GM23338 (cell line): ENCODE results near the gene HCRTR2. TPM values are rescaled to one million over a fixed set of nuclear protein-coding genes. Genes with fewer than 3 reads are reported as not detected.

Experiments used
- ATAC-seq: fragments of 200-7000 bp; cut with Tn5 transposase; 3 replicates; pipeline ENCODE4 v1.9.1; 2020
- DNase-seq: peaks from one replicate; pipeline ENCODE4 v3.0.0-alpha.2; 2015; ENCODE audit warnings: low spot score
- H2AFZ ChIP-seq: fragments of 200-600 bp; sonication (generic); 2 replicates; pipeline ENCODE4 v1.8.0; 2016; ENCODE audit warnings: antibody characterized with exemption, mild to moderate bottlenecking, moderate library complexity
- H3F3A ChIP-seq: fragments of 200-600 bp; sonication (generic); replicated peaks from 2 replicates; pipeline ENCODE4 v1.8.0; 2017; ENCODE audit warnings: antibody characterized with exemption, mixed run types, low read depth
- H3K27ac ChIP-seq: fragments of 200-600 bp; sonication (generic); 2 replicates; pipeline ENCODE4 v1.6.1; 2016; ENCODE audit warnings: low read depth
- H3K27me3 ChIP-seq: fragments of 200-600 bp; sonication (generic); 2 replicates; pipeline ENCODE4 v1.8.0; 2016; ENCODE audit warnings: mild to moderate bottlenecking, mixed run types, moderate library complexity; ENCODE audit not compliant: insufficient read depth
- H3K36me3 ChIP-seq: fragments of 200-600 bp; sonication (generic); 2 replicates; pipeline ENCODE4 v1.8.0; 2016; ENCODE audit warnings: mild to moderate bottlenecking; ENCODE audit not compliant: insufficient read depth
- H3K4me1 ChIP-seq: fragments of 200-600 bp; sonication (generic); 2 replicates; pipeline ENCODE4 v1.8.0; 2016; ENCODE audit warnings: mild to moderate bottlenecking, moderate library complexity; ENCODE audit not compliant: insufficient read depth
- H3K4me2 ChIP-seq: fragments of 200-600 bp; sonication (generic); 2 replicates; pipeline ENCODE4 v1.7.1; 2017; ENCODE audit warnings: mixed run types
- H3K4me3 ChIP-seq: fragments of 200-600 bp; sonication (generic); 2 replicates; pipeline ENCODE4 v1.6.1; 2016; ENCODE audit warnings: mixed run types
- H3K79me2 ChIP-seq: fragments of 200-600 bp; sonication (generic); replicated peaks from 2 replicates; pipeline ENCODE4 v1.8.0; 2017; ENCODE audit warnings: mild to moderate bottlenecking; ENCODE audit not compliant: insufficient read depth
- H3K9me2 ChIP-seq: fragments of 200-600 bp; sonication (generic); 2 replicates; pipeline ENCODE4 v1.8.0; 2017; ENCODE audit not compliant: insufficient read depth
- H4K20me1 ChIP-seq: fragments of 200-600 bp; sonication (generic); replicated peaks from 2 replicates; pipeline ENCODE4 v1.8.0; 2017; ENCODE audit warnings: mild to moderate bottlenecking; ENCODE audit not compliant: insufficient read depth
- H3K27ac Mint-ChIP-seq: 2 replicates; pipeline ENCODE4 v1.8.0; 2020; ENCODE audit warnings: inconsistent platforms, mild to moderate bottlenecking, moderate library complexity, mixed read lengths
- H3K27me3 Mint-ChIP-seq: 3 replicates; pipeline ENCODE4 v1.8.0; 2022; ENCODE audit warnings: low read depth, mild to moderate bottlenecking, moderate library complexity, mixed read lengths, inconsistent platforms; ENCODE audit not compliant: insufficient read depth, poor library complexity
- H3K36me3 Mint-ChIP-seq: 3 replicates; pipeline ENCODE4 v1.8.0; 2021; ENCODE audit warnings: low read depth, mild to moderate bottlenecking, inconsistent platforms, moderate library complexity, mixed read lengths
- H3K4me1 Mint-ChIP-seq: 3 replicates; pipeline ENCODE4 v1.8.0; 2020; ENCODE audit warnings: mild to moderate bottlenecking, inconsistent platforms, mixed read lengths
- H3K4me3 Mint-ChIP-seq: 3 replicates; pipeline ENCODE4 v1.8.0; 2021; ENCODE audit warnings: moderate library complexity, mild to moderate bottlenecking, inconsistent platforms, mixed read lengths
- H3K9me3 Mint-ChIP-seq: 3 replicates; pipeline ENCODE4 v1.8.0; 2020; ENCODE audit warnings: moderate library complexity, mild to moderate bottlenecking, inconsistent platforms, mixed read lengths
- CREB1 ChIP-seq: fragments of 250-450 bp; sonication (Bioruptor Pico); IDR thresholded peaks from 2 replicates; pipeline ENCODE4 v1.5.0; 2020; ENCODE audit warnings: low read depth, mild to moderate bottlenecking, moderate library complexity
- EZH2 ChIP-seq: fragments of 200-600 bp; sonication (generic); IDR thresholded peaks from one replicate; pipeline ENCODE4 v1.8.0; 2017; ENCODE audit warnings: antibody characterized with exemption, mild to moderate bottlenecking, low read depth; ENCODE audit not compliant: unreplicated experiment
- EZH2phosphoT487 ChIP-seq: fragments of 200-600 bp; sonication (generic); IDR thresholded peaks from one replicate; pipeline ENCODE4 v1.8.1; 2018; ENCODE audit warnings: antibody characterized with exemption; ENCODE audit not compliant: unreplicated experiment
- JUNB ChIP-seq: IDR thresholded peaks from one replicate; pipeline ENCODE4 v1.6.1; 2016; ENCODE audit warnings: antibody characterized with exemption; ENCODE audit not compliant: unreplicated experiment
- NANOG ChIP-seq: IDR thresholded peaks from 2 replicates; pipeline ENCODE4 v1.6.1; 2016; ENCODE audit warnings: antibody characterized with exemption, borderline replicate concordance
- STAT1 ChIP-seq: IDR thresholded peaks from one replicate; pipeline ENCODE4 v1.6.1; 2016; ENCODE audit warnings: antibody characterized with exemption; ENCODE audit not compliant: unreplicated experiment
- ZNF114 ChIP-seq: fragments of 250-450 bp; sonication (Bioruptor Pico); IDR thresholded peaks from 2 replicates; pipeline ENCODE4 v1.5.0; 2020; ENCODE audit warnings: mild to moderate bottlenecking, moderate library complexity
- ZNF331 ChIP-seq: fragments of 250-450 bp; sonication (Bioruptor Pico); IDR thresholded peaks from 2 replicates; pipeline ENCODE4 v1.5.0; 2020; ENCODE audit warnings: low read depth, mild to moderate bottlenecking, moderate library complexity
- polyA plus RNA-seq: library from polyadenylated mRNA; unstranded; fragments of >200 nt; fragmentation: Nextera tagmentation; extraction: Ambion mirVana; gene quantifications from 2 replicates; pipeline ENCODE4 v1.2.1, GENCODE V29; 2016
- total RNA-seq: library from RNA; depleted of rRNA; stranded (reverse); fragments of >200 nt; shearing (Covaris generic); gene quantifications from 2 replicates; pipeline ENCODE4 v1.2.3, GENCODE V29; 2014
- TF ChIP-seq, protein P1 (sequence below), 2 experiments: fragments of 200-600 bp in 1 of 2; sonication (generic) in 1 of 2; conservative IDR thresholded peaks; 2 replicates each; pipeline versions ENCODE4 v1.5.1 to v1.6.1; 2016 to 2017; ENCODE audit warnings: antibody characterized with exemption in 2 of 2, low read depth in 2 of 2, mild to moderate bottlenecking in 2 of 2, moderate library complexity in 1 of 2
- TF ChIP-seq, protein P2 (sequence below): IDR thresholded peaks from 2 replicates; pipeline ENCODE4 v1.6.1; 2016; ENCODE audit warnings: antibody characterized with exemption
- TF ChIP-seq, protein P3 (sequence below): fragments of 250-450 bp; sonication (Bioruptor Pico); IDR thresholded peaks from 2 replicates; pipeline ENCODE4 v1.5.0; 2020; ENCODE audit warnings: mild to moderate bottlenecking, moderate library complexity
- TF ChIP-seq, protein P4 (sequence below): IDR thresholded peaks from one replicate; pipeline ENCODE4 v1.6.1; 2018; ENCODE audit warnings: antibody characterized with exemption; ENCODE audit not compliant: unreplicated experiment

The HCRTR2 gene
- total and polyA plus RNA-seq, 2 experiments from 2014 or later, result 0.15 TPM; not detected in 1

DNA sequence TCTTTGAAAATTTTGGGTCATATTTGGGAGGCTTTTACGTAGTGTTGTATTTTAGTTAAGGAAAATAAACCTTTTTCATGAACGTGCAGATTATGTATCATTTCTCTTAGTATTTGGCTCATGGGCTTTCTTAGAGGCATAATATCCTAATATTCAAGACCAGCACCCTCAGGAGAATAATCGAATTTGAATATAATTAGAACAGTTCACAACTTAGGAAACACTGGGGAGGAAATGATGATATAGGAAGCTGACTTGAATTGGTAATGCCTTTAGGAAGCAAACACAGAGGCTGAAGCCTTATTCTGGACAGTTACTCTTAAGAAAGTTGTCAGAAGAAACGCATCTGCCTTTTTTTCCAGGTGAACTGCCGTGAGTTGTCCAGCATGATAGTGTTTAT, 152.9 kb downstream of the HCRTR2 start, which contains the start of gene GFRAL:
Gene GFRAL (plus strand): TSS at position 301 of the 400 bp plus-strand sequence. CDS start 86 bp downstream, at position 387.
- Mint-ChIP-seq H3K4me3 (no peak within 1 kb of the TSS), H3K27ac (no peak within 1 kb of the TSS), H3K27me3 (no peaks in the 10 kb centered on the region), H3K36me3 (no peaks in the 10 kb centered on the region), H3K4me1 (peaks cover 7% of the 10 kb centered on the region; the same call in 2 of the 3 replicates), H3K9me3 (no peaks in the 10 kb centered on the region)
- no peaks in the 10 kb centered on the region for H3K27me3 ChIP-seq
- no peak for DNase-seq
- H3K4me1 ChIP-seq, result no peaks in the 10 kb centered on the region
- no peak within 1 kb of the TSS for H3K4me2 ChIP-seq
- H3K9me2 ChIP-seq, result no peaks in the 10 kb centered on the region
- no peak within 1 kb of the TSS for H3K27ac ChIP-seq
- H2AFZ ChIP-seq, result no peak within 1 kb of the TSS
- no peaks in the 10 kb centered on the region for H3K36me3 ChIP-seq
- no peaks in the 10 kb centered on the region for H4K20me1 ChIP-seq
- no peak for ATAC-seq
- TF ChIP-seq NANOG, result no peak
- TF ChIP-seq ZNF331 (CRISPR knock-in tag), result no peak
- TF ChIP-seq, protein P1, sequence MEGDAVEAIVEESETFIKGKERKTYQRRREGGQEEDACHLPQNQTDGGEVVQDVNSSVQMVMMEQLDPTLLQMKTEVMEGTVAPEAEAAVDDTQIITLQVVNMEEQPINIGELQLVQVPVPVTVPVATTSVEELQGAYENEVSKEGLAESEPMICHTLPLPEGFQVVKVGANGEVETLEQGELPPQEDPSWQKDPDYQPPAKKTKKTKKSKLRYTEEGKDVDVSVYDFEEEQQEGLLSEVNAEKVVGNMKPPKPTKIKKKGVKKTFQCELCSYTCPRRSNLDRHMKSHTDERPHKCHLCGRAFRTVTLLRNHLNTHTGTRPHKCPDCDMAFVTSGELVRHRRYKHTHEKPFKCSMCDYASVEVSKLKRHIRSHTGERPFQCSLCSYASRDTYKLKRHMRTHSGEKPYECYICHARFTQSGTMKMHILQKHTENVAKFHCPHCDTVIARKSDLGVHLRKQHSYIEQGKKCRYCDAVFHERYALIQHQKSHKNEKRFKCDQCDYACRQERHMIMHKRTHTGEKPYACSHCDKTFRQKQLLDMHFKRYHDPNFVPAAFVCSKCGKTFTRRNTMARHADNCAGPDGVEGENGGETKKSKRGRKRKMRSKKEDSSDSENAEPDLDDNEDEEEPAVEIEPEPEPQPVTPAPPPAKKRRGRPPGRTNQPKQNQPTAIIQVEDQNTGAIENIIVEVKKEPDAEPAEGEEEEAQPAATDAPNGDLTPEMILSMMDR (conservative IDR thresholded peaks at IDR 0.05; ENCODE audit: low read depth in 2 of 2), result no peak
- TF ChIP-seq STAT1, result no peak
- TF ChIP-seq, protein P2, sequence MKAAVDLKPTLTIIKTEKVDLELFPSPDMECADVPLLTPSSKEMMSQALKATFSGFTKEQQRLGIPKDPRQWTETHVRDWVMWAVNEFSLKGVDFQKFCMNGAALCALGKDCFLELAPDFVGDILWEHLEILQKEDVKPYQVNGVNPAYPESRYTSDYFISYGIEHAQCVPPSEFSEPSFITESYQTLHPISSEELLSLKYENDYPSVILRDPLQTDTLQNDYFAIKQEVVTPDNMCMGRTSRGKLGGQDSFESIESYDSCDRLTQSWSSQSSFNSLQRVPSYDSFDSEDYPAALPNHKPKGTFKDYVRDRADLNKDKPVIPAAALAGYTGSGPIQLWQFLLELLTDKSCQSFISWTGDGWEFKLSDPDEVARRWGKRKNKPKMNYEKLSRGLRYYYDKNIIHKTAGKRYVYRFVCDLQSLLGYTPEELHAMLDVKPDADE, result no peak
- TF ChIP-seq, protein P3, sequence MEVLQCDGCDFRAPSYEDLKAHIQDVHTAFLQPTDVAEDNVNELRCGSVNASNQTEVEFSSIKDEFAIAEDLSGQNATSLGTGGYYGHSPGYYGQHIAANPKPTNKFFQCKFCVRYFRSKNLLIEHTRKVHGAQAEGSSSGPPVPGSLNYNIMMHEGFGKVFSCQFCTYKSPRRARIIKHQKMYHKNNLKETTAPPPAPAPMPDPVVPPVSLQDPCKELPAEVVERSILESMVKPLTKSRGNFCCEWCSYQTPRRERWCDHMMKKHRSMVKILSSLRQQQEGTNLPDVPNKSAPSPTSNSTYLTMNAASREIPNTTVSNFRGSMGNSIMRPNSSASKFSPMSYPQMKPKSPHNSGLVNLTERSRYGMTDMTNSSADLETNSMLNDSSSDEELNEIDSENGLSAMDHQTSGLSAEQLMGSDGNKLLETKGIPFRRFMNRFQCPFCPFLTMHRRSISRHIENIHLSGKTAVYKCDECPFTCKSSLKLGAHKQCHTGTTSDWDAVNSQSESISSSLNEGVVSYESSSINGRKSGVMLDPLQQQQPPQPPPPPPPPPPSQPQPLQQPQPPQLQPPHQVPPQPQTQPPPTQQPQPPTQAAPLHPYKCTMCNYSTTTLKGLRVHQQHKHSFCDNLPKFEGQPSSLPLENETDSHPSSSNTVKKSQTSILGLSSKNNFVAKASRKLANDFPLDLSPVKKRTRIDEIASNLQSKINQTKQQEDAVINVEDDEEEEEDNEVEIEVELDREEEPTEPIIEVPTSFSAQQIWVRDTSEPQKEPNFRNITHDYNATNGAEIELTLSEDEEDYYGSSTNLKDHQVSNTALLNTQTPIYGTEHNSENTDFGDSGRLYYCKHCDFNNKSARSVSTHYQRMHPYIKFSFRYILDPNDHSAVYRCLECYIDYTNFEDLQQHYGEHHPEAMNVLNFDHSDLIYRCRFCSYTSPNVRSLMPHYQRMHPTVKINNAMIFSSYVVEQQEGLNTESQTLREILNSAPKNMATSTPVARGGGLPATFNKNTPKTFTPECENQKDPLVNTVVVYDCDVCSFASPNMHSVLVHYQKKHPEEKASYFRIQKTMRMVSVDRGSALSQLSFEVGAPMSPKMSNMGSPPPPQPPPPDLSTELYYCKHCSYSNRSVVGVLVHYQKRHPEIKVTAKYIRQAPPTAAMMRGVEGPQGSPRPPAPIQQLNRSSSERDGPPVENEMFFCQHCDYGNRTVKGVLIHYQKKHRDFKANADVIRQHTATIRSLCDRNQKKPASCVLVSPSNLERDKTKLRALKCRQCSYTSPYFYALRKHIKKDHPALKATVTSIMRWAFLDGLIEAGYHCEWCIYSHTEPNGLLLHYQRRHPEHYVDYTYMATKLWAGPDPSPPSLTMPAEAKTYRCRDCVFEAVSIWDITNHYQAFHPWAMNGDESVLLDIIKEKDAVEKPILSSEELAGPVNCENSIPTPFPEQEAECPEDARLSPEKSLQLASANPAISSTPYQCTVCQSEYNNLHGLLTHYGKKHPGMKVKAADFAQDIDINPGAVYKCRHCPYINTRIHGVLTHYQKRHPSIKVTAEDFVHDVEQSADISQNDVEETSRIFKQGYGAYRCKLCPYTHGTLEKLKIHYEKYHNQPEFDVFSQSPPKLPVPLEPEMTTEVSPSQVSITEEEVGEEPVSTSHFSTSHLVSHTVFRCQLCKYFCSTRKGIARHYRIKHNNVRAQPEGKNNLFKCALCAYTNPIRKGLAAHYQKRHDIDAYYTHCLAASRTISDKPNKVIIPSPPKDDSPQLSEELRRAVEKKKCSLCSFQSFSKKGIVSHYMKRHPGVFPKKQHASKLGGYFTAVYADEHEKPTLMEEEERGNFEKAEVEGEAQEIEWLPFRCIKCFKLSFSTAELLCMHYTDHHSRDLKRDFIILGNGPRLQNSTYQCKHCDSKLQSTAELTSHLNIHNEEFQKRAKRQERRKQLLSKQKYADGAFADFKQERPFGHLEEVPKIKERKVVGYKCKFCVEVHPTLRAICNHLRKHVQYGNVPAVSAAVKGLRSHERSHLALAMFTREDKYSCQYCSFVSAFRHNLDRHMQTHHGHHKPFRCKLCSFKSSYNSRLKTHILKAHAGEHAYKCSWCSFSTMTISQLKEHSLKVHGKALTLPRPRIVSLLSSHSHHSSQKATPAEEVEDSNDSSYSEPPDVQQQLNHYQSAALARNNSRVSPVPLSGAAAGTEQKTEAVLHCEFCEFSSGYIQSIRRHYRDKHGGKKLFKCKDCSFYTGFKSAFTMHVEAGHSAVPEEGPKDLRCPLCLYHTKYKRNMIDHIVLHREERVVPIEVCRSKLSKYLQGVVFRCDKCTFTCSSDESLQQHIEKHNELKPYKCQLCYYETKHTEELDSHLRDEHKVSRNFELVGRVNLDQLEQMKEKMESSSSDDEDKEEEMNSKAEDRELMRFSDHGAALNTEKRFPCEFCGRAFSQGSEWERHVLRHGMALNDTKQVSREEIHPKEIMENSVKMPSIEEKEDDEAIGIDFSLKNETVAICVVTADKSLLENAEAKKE (CRISPR knock-in tag), result no peak
- TF ChIP-seq, protein P4, sequence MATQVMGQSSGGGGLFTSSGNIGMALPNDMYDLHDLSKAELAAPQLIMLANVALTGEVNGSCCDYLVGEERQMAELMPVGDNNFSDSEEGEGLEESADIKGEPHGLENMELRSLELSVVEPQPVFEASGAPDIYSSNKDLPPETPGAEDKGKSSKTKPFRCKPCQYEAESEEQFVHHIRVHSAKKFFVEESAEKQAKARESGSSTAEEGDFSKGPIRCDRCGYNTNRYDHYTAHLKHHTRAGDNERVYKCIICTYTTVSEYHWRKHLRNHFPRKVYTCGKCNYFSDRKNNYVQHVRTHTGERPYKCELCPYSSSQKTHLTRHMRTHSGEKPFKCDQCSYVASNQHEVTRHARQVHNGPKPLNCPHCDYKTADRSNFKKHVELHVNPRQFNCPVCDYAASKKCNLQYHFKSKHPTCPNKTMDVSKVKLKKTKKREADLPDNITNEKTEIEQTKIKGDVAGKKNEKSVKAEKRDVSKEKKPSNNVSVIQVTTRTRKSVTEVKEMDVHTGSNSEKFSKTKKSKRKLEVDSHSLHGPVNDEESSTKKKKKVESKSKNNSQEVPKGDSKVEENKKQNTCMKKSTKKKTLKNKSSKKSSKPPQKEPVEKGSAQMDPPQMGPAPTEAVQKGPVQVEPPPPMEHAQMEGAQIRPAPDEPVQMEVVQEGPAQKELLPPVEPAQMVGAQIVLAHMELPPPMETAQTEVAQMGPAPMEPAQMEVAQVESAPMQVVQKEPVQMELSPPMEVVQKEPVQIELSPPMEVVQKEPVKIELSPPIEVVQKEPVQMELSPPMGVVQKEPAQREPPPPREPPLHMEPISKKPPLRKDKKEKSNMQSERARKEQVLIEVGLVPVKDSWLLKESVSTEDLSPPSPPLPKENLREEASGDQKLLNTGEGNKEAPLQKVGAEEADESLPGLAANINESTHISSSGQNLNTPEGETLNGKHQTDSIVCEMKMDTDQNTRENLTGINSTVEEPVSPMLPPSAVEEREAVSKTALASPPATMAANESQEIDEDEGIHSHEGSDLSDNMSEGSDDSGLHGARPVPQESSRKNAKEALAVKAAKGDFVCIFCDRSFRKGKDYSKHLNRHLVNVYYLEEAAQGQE, result no peak
- no peak for TF ChIP-seq EZH2
- TF ChIP-seq JUNB, result no peak
- no peak for TF ChIP-seq ZNF114 (CRISPR knock-in tag)
- TF ChIP-seq CREB1 (CRISPR knock-in tag), result no peak
- TF ChIP-seq EZH2phosphoT487, result no peak
- H3F3A ChIP-seq, result no peaks in the 10 kb centered on the region
- no peak within 1 kb of the TSS for H3K4me3 ChIP-seq
- H3K79me2 ChIP-seq, result no peaks in the 10 kb centered on the region
